ENCODE data around the gene KLHL14. TPM values are rescaled to one million over a fixed set of nuclear protein-coding genes. Genes with fewer than 3 reads are reported as not detected.

The KLHL14 gene
- total and polyA plus RNA-seq, 2 of the 13 experiments (the other 11 are each of a cell fraction or from before 2014, with no cell fraction given), result 16.0 to 41.8 TPM

- no peak; the same call in 1 of the 2 replicates for TF ChIP-seq STAT6 (CRISPR knock-in tag; IDR thresholded peaks at IDR 0.05; ENCODE audit: borderline replicate concordance)
- TF ChIP-seq ZKSCAN5 (CRISPR knock-in tag; IDR thresholded peaks at IDR 0.05), result 0 out of 2 replicates have a peak, but pooled peaks have one; percentile 25
- peak; percentile 74; the same call in 1 of the 2 replicates for TF ChIP-seq ZNF317 (CRISPR knock-in tag; IDR thresholded peaks at IDR 0.05)
- TF ChIP-seq ZNF850 (CRISPR knock-in tag; conservative IDR thresholded peaks at IDR 0.05), result no peak
- no peak for TF ChIP-seq AFF4 (CRISPR knock-in tag; IDR thresholded peaks at IDR 0.05)
- 0 out of 2 replicates have a peak, but pooled peaks have one; percentile 15 for TF ChIP-seq ZNF333 (CRISPR knock-in tag; IDR thresholded peaks at IDR 0.05; ENCODE audit: borderline replicate concordance)
- no peak for TF ChIP-seq ZBTB10 (CRISPR knock-in tag; IDR thresholded peaks at IDR 0.05; ENCODE audit: borderline replicate concordance)
- no peak for TF ChIP-seq FOXA1 (IDR thresholded peaks at IDR 0.05)
- TF ChIP-seq FOXA1 (CRISPR knock-in tag; IDR thresholded peaks at IDR 0.05), result no peak
- peak; percentile 15 for TF ChIP-seq TEAD3 (CRISPR knock-in tag; optimal IDR thresholded peaks at IDR 0.05; ENCODE audit: borderline replicate concordance)
- no peak for TF ChIP-seq ZNF280B (CRISPR knock-in tag; IDR thresholded peaks at IDR 0.05; ENCODE audit: borderline replicate concordance)
- no peak for TF ChIP-seq ZNF784 (CRISPR knock-in tag; IDR thresholded peaks at IDR 0.05; ENCODE audit: borderline replicate concordance)
- TF ChIP-seq ZNF17 (CRISPR knock-in tag; IDR thresholded peaks at IDR 0.05), result no peak
- TF ChIP-seq XBP1 (CRISPR knock-in tag; IDR thresholded peaks at IDR 0.05), result no peak
- TF ChIP-seq FUBP1 (CRISPR knock-in tag; IDR thresholded peaks at IDR 0.05; ENCODE audit: borderline replicate concordance), result no peak
Observed at GRCh38 chr18:32770054-32770665, 2.7 kb downstream of the KLHL14 start (continued).

Measured in HepG2 (cell line).